GM18861 (cell line): Measurements from ENCODE around the gene RAC3.

Experiments used
- ATAC-seq: cut with Tn5 transposase; IDR thresholded peaks from one replicate; pipeline ENCODE4 v1.9.1; 2021; ENCODE audit not compliant: unreplicated experiment

RAC3 gene

DNA sequence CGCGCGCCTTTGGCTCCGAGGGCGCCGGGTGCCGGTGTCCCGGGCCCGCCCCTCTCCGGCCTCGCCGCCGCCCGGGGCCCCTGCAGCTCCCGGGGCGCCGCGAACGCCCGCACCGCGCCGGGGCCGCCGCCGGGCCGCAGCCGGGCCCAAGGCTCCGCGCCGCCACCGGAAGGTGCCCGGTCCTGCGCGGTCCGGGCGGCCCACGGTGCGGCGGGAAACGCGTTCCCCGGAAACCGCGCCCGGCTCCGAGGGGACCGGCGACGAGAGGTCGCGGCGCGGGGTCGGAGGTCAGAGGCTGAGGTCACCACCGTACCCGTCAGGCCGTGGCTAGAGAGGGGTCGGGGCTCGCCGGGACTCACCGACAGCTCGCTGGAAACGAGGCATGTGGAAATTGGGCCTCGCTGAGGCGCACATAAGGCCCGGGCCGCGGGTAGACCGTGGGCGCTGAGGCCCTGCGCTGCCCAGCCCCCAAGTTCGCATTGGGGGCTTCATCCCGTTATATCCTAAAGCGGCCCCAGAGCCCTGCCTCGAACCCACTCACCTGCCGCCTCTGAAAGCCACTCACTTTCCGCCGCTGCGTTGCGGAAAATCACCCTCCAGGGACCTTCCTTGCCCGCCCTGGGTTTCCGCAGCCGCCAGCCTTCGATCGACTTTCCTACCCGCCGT is 34.3 kb downstream of the RAC3 start, which contains the start of gene DUS1L:
DUS1L (minus strand) TSS at position 167 of the 666 bp plus-strand sequence. CDS start 745 bp downstream, outside the sequence.
- peak; percentile 58 for ATAC-seq

DNA sequence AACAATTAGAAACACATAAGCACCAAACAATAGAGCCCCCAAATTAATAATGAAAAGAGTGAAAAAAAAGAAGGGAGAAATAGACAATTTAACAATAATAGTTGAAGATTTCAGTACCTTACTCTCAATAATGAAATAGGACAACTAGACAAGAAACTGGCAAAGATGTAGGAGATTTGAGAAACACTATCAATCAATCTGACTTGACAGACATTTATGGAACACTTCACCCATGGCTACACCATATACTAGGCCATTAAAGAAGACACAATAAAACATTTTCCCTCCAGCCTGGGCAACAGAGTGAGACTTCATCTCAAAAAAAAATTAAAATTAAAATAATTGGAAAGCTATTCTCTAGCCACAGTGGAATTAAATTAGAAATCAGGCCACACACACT is 39.1 kb downstream of the RAC3 start:
- no peak for ATAC-seq

DNA sequence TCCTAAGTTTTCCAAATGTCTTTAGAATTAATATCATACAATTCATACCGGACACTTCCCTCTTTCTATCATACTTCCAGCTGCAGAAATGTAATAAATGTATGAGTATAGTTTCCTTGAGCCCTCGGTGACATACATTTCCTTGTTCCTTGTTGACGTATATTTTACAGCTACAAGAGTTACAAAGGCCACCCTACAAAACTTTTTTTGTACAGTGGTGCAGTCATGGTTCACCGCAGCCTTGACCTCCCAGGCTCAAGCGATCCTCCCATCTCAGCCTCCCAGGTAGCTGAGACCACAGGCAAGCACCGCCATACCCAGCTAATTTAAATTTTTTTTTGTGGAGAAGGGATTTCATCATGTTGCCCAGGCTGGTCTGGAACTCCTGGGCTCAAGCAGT is 41.3 kb downstream of the RAC3 start:
- no peak for ATAC-seq

DNA sequence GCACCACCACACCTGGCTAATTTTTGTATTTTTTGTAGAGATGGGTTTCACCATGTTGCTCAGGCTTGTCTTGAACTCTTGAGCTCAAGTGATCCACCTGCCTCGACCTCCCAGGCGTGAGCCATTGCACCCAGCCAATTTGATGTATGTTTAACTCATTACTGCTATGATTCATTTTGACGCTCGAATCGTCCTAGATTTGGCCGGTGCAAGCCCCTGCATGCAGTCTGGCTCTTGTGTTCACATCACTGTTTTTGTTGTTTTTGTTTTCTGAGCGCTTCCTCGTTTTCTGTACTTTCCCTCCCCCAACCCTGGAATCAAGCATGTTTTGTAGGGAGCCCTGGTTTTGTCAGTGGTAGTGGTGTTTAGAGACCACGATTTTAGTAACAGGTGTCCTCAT is 42.0 kb downstream of the RAC3 start:
- ATAC-seq = no peak

DNA sequence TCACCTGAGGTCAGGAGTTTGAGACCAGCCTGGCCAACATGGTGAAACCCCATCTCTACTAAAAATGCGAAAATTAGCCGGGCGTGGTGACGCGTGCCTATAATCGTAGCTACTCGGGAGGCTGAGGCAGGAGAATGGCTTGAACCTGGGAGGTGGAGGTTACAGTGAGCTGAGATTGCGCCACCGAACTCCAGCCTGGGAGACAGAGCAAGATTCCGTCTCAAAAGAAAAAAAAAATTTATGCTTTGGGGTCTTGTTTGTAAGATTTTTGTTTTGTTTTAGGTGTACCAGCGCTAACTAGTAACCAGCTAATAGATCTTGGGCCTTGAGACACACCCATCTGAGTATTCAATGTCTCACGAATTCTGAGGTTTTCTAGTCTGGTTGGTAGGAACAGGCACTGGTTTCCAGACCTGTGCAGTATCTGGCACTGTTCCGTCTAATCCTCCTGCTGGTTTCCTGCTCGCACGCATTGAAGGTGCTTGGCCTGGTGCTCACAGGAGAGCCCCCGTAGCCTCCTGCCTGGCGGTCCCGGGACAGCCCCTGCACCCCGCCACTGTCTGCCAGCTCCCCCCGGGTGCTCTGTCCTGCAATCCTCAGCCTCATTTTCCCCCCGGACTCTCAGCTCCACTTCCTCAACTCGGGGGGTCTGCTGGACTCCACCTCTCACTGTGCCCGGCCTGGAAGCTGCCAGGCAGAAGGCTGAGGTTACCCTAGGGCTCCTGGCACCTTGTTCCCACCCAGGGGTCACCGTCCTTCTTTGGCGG is 44.7 kb downstream of the RAC3 start:
- ATAC-seq = no peak

DNA sequence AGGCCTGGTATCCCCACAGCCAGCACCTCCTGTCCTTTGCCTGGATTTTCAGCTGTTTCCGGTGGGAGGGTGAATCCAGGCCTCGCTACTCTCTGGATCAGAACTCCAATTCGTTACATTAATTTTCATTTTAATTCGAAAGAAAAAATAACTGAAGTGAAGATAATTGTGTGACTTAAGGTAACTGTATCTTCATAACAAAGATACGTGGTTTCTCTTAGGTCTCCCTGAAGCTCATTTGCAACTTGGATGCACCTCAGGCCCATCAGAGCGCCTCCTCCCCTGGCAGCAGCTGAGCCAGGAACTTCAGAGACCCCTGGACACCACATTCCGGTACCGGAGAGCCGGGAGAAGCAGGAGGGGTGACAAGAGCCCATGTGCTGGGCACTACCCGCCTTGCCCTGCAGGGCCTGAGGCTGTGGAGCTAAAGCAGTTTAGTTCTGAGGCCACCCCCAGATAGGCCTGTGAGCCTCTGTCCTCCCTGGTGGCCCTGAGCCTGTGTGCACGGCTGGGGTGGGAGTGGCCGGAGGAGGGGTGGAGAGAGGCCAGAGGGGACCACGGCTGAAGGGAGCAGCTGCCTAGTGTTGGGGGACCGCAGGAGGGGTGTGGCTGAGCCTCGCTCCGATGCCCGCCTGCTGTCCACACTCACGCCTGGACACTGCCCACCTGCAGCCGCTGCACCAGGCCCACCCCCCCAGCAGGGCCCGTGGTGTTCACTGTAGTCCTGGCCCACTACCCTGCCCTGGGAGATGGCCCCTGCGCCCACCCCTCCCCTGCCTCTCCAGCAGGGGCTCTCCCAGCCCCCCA is 45.5 kb downstream of the RAC3 start:
- no peak for ATAC-seq

DNA sequence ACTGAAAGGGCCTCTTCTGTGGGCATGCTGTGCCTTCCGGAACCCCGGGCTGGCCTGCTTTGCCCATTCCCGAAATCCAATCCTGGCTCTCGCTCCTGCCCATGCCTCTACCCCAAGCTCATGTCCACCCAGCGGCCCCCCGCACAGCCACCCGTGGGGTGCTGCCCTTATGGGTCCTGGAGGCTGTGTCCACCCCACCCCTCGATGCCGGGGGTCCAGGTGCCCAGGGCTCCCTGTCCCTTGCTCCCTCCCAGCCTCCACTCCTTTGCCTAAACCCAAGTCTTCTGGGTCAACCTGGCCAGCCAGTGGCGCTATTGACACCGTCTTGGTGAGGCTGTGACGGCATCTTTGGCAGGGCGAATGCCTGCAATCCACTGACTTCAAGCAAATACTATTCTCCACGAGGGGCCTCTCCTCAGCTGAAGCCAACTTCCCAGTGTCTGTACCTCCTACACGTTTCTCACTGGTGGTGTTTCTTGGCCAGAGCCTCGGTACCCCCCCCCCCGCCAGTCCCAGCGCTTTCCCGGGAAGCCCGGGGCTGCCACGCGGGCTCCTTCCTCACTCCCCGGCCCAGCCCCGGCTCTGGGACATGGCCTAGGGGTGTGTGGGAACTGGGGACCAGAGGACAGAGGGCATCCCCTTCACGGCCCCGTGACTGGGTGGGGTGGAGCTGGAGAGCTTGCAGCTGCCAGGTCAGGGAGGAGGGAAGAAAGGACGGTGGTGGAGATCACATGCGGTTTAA is 46.3 kb downstream of the RAC3 start:
- no peak for ATAC-seq

DNA sequence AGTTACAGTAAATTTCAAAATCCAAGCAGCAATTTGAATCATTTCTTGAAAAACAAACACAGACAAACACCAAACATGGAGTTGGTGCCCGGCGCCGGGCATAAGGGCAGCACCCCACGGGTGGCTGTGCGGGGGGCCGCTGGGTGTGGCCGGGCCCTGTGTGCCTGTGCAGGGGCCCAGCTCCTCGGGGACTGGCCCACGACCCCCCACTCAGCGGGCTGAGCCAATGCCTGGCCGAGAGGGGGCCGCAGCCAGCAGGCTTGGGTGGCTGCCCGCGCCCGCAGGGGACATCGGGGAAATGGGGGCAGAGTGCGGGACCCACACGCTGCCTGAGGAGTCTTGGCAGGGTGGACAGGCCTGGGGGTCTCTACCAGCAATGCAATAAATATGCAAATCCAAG is 47.0 kb downstream of the RAC3 start:
- no peak for ATAC-seq

DNA sequence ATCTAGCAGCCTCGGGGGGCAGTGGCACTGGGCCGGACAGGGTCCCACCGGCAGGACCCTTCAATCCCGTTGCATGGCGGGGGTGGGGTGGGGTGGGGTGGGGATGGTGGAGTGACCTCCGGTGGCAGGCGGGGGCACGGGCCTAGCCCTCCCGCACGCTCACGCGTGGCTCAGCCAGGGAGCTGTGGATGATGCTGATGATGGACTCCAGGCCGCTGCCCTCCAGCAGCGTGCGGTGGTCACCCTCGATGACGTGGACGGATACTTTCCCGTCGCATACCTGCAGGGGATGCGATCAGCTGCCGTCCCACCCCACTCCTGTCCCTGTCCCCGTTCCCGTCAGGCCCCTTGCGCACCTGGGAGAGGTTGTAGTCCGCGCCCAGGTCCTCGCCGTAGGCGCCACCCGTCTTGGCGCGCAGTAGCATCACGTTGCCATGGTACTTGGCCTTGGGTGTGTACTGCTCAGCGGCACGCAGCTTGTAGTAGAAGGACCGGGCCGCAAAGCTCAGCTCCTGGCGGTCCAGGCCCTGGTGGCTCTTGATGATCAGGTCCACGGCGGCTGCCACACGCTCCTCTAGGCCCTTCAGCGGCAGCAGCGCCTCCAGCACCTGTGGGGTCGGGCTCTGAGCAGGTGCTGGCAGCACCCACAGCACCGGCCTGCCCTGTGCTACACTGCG is 47.7 kb downstream of the RAC3 start:
- ATAC-seq = no peak

DNA sequence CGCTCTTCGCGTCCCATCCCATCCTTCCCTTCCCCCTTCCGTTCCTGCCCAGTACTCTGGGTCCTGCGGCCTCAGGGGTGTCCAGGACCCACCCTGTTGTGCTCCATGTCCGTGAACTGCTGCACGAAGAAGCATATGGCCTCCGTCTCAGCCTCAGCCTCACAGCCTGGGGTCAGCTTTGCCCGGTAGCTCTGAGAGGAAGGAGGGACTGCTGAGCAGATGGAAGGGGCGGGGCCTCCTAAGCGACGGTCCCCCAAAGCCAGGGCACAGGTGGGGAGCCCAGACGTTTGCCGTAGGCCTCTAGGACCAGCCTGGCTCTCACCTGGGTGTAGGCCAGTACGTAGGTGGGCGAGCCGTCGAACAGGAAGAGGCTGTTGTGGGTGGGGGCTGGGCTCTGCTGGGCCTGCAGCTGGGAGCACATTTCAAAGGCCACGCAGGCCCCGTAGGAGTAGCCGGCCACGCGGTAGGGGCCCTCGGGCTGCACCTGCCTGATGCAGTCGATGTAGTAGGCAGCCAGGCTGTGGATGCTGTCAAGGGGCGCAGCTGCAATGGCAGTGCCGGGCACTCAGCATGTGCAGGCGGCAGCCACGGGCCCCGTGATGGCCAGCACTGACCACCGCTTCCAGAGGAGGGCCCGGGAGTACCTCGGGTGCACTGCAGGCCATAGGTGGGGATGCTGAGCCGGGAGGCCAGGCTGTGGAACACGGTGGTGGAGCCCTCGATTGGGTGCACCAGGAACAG is 48.7 kb downstream of the RAC3 start:
- ATAC-seq = no peak

DNA sequence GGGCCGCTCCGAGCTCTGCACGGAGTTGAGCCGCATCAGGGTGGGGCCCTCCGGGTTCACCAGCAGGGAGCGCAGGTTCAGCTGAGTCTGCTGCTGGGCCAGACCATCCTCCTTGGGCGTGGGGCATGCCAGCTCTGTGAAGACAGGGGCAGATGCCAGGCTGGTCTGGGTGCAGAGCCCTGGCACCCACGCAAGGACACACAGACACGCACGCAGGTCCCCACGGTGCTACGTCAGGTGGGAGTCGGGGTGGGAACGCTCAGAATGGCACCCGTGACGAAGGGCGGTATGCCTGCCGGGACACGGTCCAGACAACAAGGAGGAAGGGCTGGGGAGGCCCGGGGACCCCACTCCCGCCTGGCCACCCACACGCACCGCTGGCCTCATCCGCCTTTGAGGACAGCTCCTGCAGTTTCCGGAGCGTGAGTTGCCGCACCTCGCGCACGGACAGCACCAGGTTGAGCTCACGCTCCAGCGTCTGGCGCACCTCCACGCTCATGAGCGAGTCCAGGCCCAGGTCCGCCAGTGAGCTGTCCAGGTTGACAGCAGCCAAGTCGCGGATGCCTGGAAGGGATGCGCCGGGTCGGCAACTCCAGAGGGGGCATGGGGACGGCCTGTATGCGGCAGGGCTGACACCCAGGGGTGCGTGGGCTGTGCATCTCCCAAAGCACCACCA is 49.4 kb downstream of the RAC3 start:
- ATAC-seq = no peak

DNA sequence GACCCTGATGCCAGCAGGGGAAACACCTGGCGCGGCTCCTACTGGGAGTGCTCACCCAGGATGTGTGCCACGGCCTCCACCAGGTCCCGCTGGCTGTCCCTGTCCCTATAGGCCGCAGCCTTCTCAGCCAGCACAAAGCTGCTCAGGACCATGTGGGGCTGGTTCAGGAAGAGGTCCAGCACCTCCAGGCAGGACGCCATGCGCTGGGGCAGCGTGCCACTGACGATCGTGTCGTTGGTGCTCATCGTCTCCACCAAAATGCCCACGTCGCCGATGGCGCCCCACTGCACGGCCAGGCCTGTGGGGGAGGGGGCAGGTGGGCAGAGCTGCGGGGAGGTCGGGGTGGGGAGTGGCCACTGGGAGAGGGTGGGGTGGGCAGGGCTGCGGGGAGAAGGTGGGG is 50.1 kb downstream of the RAC3 start:
- ATAC-seq = no peak

DNA sequence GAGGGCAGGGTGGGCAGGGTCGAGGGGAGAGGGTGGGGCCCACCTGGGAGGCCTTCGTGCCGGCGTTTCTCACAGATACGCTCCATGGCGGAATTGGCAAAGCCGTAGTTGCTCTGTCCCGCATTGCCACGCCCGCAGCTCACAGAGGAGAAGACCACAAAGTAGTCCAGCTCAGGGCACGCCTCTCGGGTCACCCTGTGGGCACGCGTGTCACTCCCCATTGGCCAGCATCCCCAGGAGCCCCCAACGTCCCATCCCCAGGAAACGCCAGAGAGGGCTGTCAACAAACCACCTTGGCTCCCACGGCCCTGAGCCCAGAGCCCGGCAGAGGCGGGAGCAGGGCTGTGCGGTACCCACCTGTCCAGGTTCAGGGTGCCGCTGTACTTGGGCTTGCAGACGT is 50.5 kb downstream of the RAC3 start:
- ATAC-seq = no peak

DNA sequence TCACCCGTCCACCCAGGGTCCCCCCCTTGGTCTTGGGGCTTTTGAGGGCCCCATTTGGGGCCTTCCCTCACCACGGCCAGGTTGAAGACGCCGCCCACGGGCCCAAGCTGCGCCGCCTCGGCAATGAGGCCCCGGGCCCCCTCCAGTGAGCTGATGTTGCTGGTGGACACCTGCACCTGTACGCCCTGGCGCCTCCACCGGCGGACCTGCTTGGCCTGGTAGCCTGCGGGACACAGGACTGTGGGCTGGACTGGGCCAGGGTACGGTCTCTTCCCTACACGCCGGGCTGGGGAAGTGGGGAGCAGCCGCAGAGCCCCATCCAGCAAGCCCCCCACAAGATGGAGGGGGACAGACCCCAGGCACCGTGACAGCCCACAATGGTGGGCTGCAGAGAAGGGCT is 51.0 kb downstream of the RAC3 start:
- ATAC-seq = no peak

DNA sequence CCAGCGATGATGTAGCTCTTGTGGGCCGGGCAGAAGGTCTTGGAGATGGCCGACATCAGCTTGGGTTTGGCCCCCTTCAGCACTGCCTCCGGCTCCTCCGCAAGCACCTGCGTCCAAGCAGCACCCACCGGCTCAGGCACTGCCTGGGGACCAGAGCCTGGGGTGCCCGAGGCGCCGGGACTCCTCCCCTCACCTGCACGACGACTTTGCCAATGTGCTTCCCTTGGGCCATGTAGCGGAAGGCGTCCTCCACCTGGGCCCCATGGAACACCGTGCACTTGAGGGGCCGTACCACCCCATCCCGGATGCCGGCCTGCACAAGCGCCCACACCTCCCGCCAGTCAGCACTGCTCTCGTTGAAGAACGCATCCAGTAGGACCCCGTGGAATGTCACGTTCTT is 51.5 kb downstream of the RAC3 start:
- ATAC-seq = no peak
